ENCODE results near the gene RALGPS2.

Gene RALGPS2

DNA sequence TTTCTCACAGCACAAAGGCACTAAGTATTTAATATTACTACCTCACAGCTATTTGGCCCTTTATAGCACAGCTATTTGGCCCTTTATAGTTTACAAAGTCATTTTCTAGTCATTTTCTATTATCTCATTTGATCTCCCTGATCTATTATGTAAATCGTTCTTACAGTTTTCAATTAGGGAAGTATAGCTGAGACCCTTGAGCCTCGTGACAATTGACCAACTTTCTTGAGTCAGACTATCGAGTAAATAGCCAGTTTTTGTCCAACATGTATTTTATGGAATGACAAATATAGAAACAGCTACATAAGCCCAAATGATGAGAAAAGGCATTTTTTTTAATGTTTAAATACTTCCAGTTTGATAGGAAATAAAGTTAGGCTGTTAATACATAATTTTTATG lies 152.9 kb downstream of the RALGPS2 start:
- H3K4me3 ChIP-seq: no peak overlapping the region
- no peak for DNase-seq (ENCODE audit: low read depth, low spot score)
- no peaks in the 10 kb centered on the region for H3K9me3 ChIP-seq (ENCODE audit: low read depth, low read length)
- H3K9ac ChIP-seq (ENCODE audit: insufficient read length): no peak overlapping the region
- TF ChIP-seq POLR2AphosphoS5 (IDR thresholded peaks at IDR 0.05; ENCODE audit: borderline replicate concordance, low read depth, low read length) (no peak), FOXP2 (optimal IDR thresholded peaks at IDR 0.05; ENCODE audit: control extremely low read depth, extremely low read length, insufficient read depth) (no peak), EZH2 (IDR thresholded peaks at IDR 0.05) (no peak)
- no peaks in the 10 kb centered on the region for H3K36me3 ChIP-seq (ENCODE audit: insufficient read depth, low read length)
- H3K27ac ChIP-seq: no peak overlapping the region

- Histone ChIP-seq H3K9ac (ENCODE audit: insufficient read length) (no peak overlapping the region), H3K4me3 (no peak overlapping the region), H3K27ac (no peak overlapping the region), H3K36me3 (ENCODE audit: insufficient read depth, low read length) (peaks cover 4% of the 10 kb centered on the region; the same call in 1 of the 2 replicates), H3K9me3 (ENCODE audit: low read depth, low read length) (no peaks in the 10 kb centered on the region)
- no peak for DNase-seq (ENCODE audit: low read depth, low spot score)
- TF ChIP-seq FOXP2 (optimal IDR thresholded peaks at IDR 0.05; ENCODE audit: control extremely low read depth, extremely low read length, insufficient read depth) (no peak), POLR2AphosphoS5 (IDR thresholded peaks at IDR 0.05; ENCODE audit: borderline replicate concordance, low read depth, low read length) (no peak)
Measured at GRCh38 chr1:178881950-178882349, 156.9 kb downstream of the RALGPS2 start.

- DNase-seq (ENCODE audit: low read depth, low spot score): no peak
- no peak for TF ChIP-seq EZH2 (IDR thresholded peaks at IDR 0.05)
- no peak for TF ChIP-seq FOXP2 (optimal IDR thresholded peaks at IDR 0.05; ENCODE audit: control extremely low read depth, extremely low read length, insufficient read depth)
- no peak for TF ChIP-seq POLR2AphosphoS5 (IDR thresholded peaks at IDR 0.05; ENCODE audit: borderline replicate concordance, low read depth, low read length)
Measured at GRCh38 chr1:178885869-178886268, 160.8 kb downstream of the RALGPS2 start.

DNA sequence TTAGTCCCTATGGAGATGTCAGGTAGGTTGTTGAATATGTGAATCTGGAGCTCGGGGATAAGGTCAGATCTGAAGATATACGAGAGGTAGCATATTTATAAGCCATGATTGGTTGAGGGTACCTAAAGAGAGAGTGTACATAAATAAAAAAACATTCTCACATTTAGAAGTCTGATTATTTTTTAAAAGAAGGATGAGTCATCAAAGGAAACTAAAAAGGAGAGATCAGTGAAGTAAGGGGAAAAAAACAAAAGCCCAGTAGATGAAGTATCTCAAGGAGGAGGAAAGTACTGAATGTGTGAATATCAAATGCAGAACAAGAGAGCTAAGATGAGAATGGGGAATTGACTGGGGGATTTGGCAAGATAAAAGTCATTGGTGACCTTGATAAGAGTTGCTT lies 161.5 kb downstream of the RALGPS2 start:
- Histone ChIP-seq H3K36me3 (ENCODE audit: insufficient read depth, low read length) (peaks cover 4% of the 10 kb centered on the region; the same call in 1 of the 2 replicates), H3K27ac (no peak overlapping the region), H3K9me3 (ENCODE audit: low read depth, low read length) (no peaks in the 10 kb centered on the region), H3K4me3 (no peak overlapping the region), H3K9ac (ENCODE audit: insufficient read length) (no peak overlapping the region)
- no peak for DNase-seq (ENCODE audit: low read depth, low spot score)
- TF ChIP-seq EZH2 (IDR thresholded peaks at IDR 0.05): no peak
- no peak for TF ChIP-seq FOXP2 (optimal IDR thresholded peaks at IDR 0.05; ENCODE audit: control extremely low read depth, extremely low read length, insufficient read depth)
- TF ChIP-seq POLR2AphosphoS5 (IDR thresholded peaks at IDR 0.05; ENCODE audit: borderline replicate concordance, low read depth, low read length): no peak

More at GRCh38 chr1:178885869-178886268, 160.8 kb downstream of the RALGPS2 start:
- peaks cover 4% of the 10 kb centered on the region; the same call in 1 of the 2 replicates for H3K36me3 ChIP-seq (ENCODE audit: insufficient read depth, low read length)
- no peak overlapping the region for H3K27ac ChIP-seq
- no peak overlapping the region for H3K4me3 ChIP-seq
- no peak overlapping the region for H3K9ac ChIP-seq (ENCODE audit: insufficient read length)
- no peaks in the 10 kb centered on the region for H3K9me3 ChIP-seq (ENCODE audit: low read depth, low read length)

DNA sequence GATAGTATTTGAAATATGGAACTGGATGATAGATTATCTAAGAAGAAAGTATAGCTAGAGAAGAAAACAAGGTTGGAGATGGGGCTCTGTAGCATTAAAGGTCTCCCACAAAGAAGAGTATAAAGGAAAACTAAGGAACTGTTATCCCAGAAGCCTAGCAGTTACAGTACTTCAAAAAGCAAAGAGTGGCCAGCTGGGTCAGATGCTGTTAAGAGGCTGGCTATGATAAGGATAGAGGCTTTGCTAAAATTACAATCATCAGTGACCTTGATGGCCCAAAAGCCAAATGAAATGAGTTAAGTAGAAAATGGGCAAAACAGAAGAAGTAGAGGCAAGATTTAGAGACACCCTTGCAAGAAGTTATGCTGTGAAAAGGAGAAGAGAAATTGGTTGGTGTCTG lies 170.9 kb downstream of the RALGPS2 start:
- Histone ChIP-seq H3K36me3 (ENCODE audit: insufficient read depth, low read length) (no peaks in the 10 kb centered on the region; the same call in 1 of the 2 replicates), H3K4me3 (no peak overlapping the region), H3K9ac (ENCODE audit: insufficient read length) (no peak overlapping the region), H3K9me3 (ENCODE audit: low read depth, low read length) (no peaks in the 10 kb centered on the region), H3K27ac (no peak overlapping the region)
- DNase-seq (ENCODE audit: low read depth, low spot score): no peak
- TF ChIP-seq POLR2AphosphoS5 (IDR thresholded peaks at IDR 0.05; ENCODE audit: borderline replicate concordance, low read depth, low read length): no peak
- no peak for TF ChIP-seq FOXP2 (optimal IDR thresholded peaks at IDR 0.05; ENCODE audit: control extremely low read depth, extremely low read length, insufficient read depth)
- TF ChIP-seq EZH2 (IDR thresholded peaks at IDR 0.05): no peak

DNA sequence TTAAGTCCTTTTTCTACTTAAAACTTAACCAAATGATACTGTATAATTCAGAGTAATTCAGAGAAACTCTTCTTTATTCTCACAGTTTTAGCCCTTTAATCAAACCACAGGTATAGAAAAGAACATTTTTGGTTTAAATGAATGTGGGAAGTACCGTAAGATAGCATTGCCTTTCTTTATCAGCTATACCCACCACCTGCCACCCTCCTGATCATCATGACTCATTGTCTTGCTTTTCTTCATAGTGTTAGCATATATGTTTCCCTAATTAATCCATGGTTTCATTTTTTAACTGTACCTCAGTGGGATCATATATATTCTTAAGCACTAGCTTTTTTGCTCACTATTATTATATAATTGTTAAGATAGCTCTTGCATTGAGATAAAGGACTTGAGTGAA lies 173.4 kb downstream of the RALGPS2 start:
- TF ChIP-seq POLR2AphosphoS5 (IDR thresholded peaks at IDR 0.05; ENCODE audit: borderline replicate concordance, low read depth, low read length) (no peak), EZH2 (IDR thresholded peaks at IDR 0.05) (no peak), FOXP2 (optimal IDR thresholded peaks at IDR 0.05; ENCODE audit: control extremely low read depth, extremely low read length, insufficient read depth) (no peak)
- no peak for DNase-seq (ENCODE audit: low read depth, low spot score)
- no peaks in the 10 kb centered on the region for H3K9me3 ChIP-seq (ENCODE audit: low read depth, low read length)

DNA sequence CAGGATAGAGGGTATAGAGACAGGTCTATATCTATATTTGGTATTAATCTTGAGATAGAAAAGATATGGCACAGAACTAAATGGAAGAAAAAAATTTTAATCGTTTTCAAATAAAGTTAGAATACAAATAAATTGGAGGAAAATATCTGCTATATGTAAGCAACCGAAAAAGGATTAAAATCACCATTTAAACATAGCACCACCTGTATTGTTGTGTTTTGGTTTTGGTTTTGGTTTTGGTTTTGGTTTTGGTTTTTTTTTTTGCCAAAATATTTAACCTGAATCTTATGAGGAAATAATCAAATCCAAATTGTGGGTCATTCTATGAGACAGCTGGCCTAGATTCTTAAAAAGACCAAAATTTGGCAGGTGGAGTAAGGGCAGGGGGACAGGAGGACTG lies 174.4 kb downstream of the RALGPS2 start:
- Histone ChIP-seq H3K9ac (ENCODE audit: insufficient read length) (no peak overlapping the region), H3K9me3 (ENCODE audit: low read depth, low read length) (no peaks in the 10 kb centered on the region), H3K27ac (no peak overlapping the region), H3K4me3 (no peak overlapping the region), H3K36me3 (ENCODE audit: insufficient read depth, low read length) (no peaks in the 10 kb centered on the region; the same call in 1 of the 2 replicates)
- TF ChIP-seq FOXP2 (optimal IDR thresholded peaks at IDR 0.05; ENCODE audit: control extremely low read depth, extremely low read length, insufficient read depth) (no peak), EZH2 (IDR thresholded peaks at IDR 0.05) (no peak), POLR2AphosphoS5 (IDR thresholded peaks at IDR 0.05; ENCODE audit: borderline replicate concordance, low read depth, low read length) (no peak)
- DNase-seq (ENCODE audit: low read depth, low spot score): no peak

More for the DNA sequence above, 173.4 kb downstream of the RALGPS2 start:
- no peak overlapping the region for H3K27ac ChIP-seq
- no peaks in the 10 kb centered on the region; the same call in 1 of the 2 replicates for H3K36me3 ChIP-seq (ENCODE audit: insufficient read depth, low read length)
- no peak overlapping the region for H3K9ac ChIP-seq (ENCODE audit: insufficient read length)
- no peak overlapping the region for H3K4me3 ChIP-seq

GRCh38 chr1:178901482-178902125 lies 176.6 kb downstream of the RALGPS2 start:
- H3K36me3 ChIP-seq (ENCODE audit: insufficient read depth, low read length): no peaks in the 10 kb centered on the region; the same call in 1 of the 2 replicates
- TF ChIP-seq POLR2AphosphoS5 (IDR thresholded peaks at IDR 0.05; ENCODE audit: borderline replicate concordance, low read depth, low read length) (no peak), EZH2 (IDR thresholded peaks at IDR 0.05) (no peak), FOXP2 (optimal IDR thresholded peaks at IDR 0.05; ENCODE audit: control extremely low read depth, extremely low read length, insufficient read depth) (no peak)
- no peak for DNase-seq (ENCODE audit: low read depth, low spot score)

More at GRCh38 chr1:178901482-178902125, 176.6 kb downstream of the RALGPS2 start:
- Histone ChIP-seq H3K27ac (no peak overlapping the region), H3K9ac (ENCODE audit: insufficient read length) (no peak overlapping the region), H3K9me3 (ENCODE audit: low read depth, low read length) (no peaks in the 10 kb centered on the region), H3K4me3 (no peak overlapping the region)

All from SK-N-MC (cell line).